ENCODE results near the gene OTUD4.

DNA sequence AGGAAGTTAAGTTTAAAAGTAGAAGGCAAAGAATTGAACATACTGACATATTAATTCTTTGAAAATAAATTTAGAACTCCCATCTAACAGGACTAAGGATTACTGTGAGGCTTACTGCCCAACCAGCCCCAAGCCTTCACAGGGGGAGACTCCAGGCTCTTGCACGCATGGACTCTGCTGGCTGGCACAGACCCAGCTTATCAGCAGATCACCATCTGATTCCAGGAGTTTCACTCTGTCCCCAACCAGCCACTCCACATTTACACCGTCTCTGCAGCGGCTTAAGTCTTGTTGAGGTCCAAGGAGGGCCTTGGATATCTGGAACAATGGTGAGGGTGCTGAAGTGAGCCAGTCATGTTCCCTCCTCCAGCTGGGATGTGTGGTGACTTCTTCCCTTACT, 16.4 kb upstream of the OTUD4 start:
- TF ChIP-seq EZH2 (IDR thresholded peaks at IDR 0.05; ENCODE audit: insufficient read depth, poor library complexity, severe bottlenecking) (no peak), EZH2phosphoT487 (IDR thresholded peaks at IDR 0.05; ENCODE audit: insufficient read depth, low read depth) (no peak)

Measured in GM23248 (cell line).